ENCODE data around the gene WNK2.

The WNK2 gene

GRCh38 chr9:93261735-93262523 is 78.0 kb downstream of the WNK2 start:
- Histone ChIP-seq H3K9ac (ENCODE audit: low read length) (no peak overlapping the region), H2AFZ (ENCODE audit: low read depth, low read length) (no peak overlapping the region), H3K27ac (ENCODE audit: low read length) (no peak overlapping the region), H3K79me2 (ENCODE audit: low read length) (no peaks in the 10 kb centered on the region), H3K27me3 (ENCODE audit: low read depth, low read length) (0 out of 2 replicates have a peak, but pooled peaks cover 5% of the 10 kb centered on the region), H3K4me1 (ENCODE audit: low read length) (no peaks in the 10 kb centered on the region), H3K9me3 (ENCODE audit: insufficient read depth, low read length) (no peaks in the 10 kb centered on the region), H3K36me3 (replicated peaks; ENCODE audit: low read depth, low read length) (no peaks in the 10 kb centered on the region), H4K20me1 (ENCODE audit: insufficient read depth, low read length) (no peaks in the 10 kb centered on the region), H3K4me3 (ENCODE audit: low read length) (no peak overlapping the region), H3K4me2 (ENCODE audit: low read length) (no peak overlapping the region)
- TF ChIP-seq CTCF (IDR thresholded peaks at IDR 0.05; ENCODE audit: low read depth, low read length) (no peak), EZH2phosphoT487 (IDR thresholded peaks at IDR 0.05; ENCODE audit: low read depth) (no peak)

GRCh38 chr9:93262537-93263310 is 78.8 kb downstream of the WNK2 start:
- Histone ChIP-seq H3K27ac (ENCODE audit: low read length) (no peak overlapping the region), H3K9me3 (ENCODE audit: insufficient read depth, low read length) (no peaks in the 10 kb centered on the region; the same call in 1 of the 2 replicates), H3K4me1 (ENCODE audit: low read length) (peaks cover 3% of the 10 kb centered on the region), H3K4me2 (ENCODE audit: low read length) (no peak overlapping the region), H3K27me3 (ENCODE audit: low read depth, low read length) (peaks cover 13% of the 10 kb centered on the region; the same call in 1 of the 2 replicates), H3K36me3 (replicated peaks; ENCODE audit: low read depth, low read length) (no peaks in the 10 kb centered on the region), H3K79me2 (ENCODE audit: low read length) (no peaks in the 10 kb centered on the region), H3K9ac (ENCODE audit: low read length) (no peak overlapping the region), H2AFZ (ENCODE audit: low read depth, low read length) (no peak overlapping the region), H4K20me1 (ENCODE audit: insufficient read depth, low read length) (no peaks in the 10 kb centered on the region), H3K4me3 (ENCODE audit: low read length) (no peak overlapping the region)
- no peak for TF ChIP-seq CTCF (IDR thresholded peaks at IDR 0.05; ENCODE audit: low read depth, low read length)
- TF ChIP-seq EZH2phosphoT487 (IDR thresholded peaks at IDR 0.05; ENCODE audit: low read depth): no peak

GRCh38 chr9:93263334-93264229 is 79.6 kb downstream of the WNK2 start:
- no peak overlapping the region for H3K27ac ChIP-seq (ENCODE audit: low read length)
- H3K27me3 ChIP-seq (ENCODE audit: low read depth, low read length): peaks cover 19% of the 10 kb centered on the region; the same call in 1 of the 2 replicates
- no peaks in the 10 kb centered on the region; the same call in 1 of the 2 replicates for H3K9me3 ChIP-seq (ENCODE audit: insufficient read depth, low read length)
- H3K36me3 ChIP-seq (replicated peaks; ENCODE audit: low read depth, low read length): no peaks in the 10 kb centered on the region
- H3K4me2 ChIP-seq (ENCODE audit: low read length): no peak overlapping the region
- H4K20me1 ChIP-seq (ENCODE audit: insufficient read depth, low read length): no peaks in the 10 kb centered on the region
- H3K4me3 ChIP-seq (ENCODE audit: low read length): no peak overlapping the region
- H3K4me1 ChIP-seq (ENCODE audit: low read length): peaks cover 12% of the 10 kb centered on the region
- H2AFZ ChIP-seq (ENCODE audit: low read depth, low read length): no peak overlapping the region
- H3K9ac ChIP-seq (ENCODE audit: low read length): no peak overlapping the region
- no peaks in the 10 kb centered on the region for H3K79me2 ChIP-seq (ENCODE audit: low read length)
- TF ChIP-seq CTCF (IDR thresholded peaks at IDR 0.05; ENCODE audit: low read depth, low read length): no peak
- no peak for TF ChIP-seq EZH2phosphoT487 (IDR thresholded peaks at IDR 0.05; ENCODE audit: low read depth)

All from OCI-LY3 (cell line).